CD8-positive, alpha-beta memory T cell (primary cell): ENCODE measurements around the gene MSTO1. TPM values are rescaled to one million over a fixed set of nuclear protein-coding genes. Genes with fewer than 3 reads are reported as not detected.
"Not testable (repeated sequence)": the region's sequence is repeated elsewhere in the genome, so short reads cannot be mapped to it uniquely, and the experiment has no call there.

ENCODE experiments used
- CTCF ChIA-PET: fragments of 350-600 bp; sonication (Branson Sonifier 250); formaldehyde crosslinking; loops from one replicate; lab custom pipeline; 2021; ENCODE audit warnings: antibody characterized with exemption; lab: Charles Lee
- POLR2A ChIA-PET: fragments of 350-600 bp; sonication (Branson Sonifier 250); formaldehyde crosslinking; loops from one replicate; lab custom pipeline; 2021; ENCODE audit warnings: antibody characterized with exemption; lab: Charles Lee
- DNase-seq, 5 donors: peaks; one replicate each; pipeline versions ENCODE4 v3.0.0 to v3.0.0-alpha.2; 2020 to 2022; ENCODE audit warnings: mixed read lengths in 1 of 5
- H3K27ac ChIP-seq: one replicate; pipeline ENCODE4 v1.7.0; 2013; ENCODE audit warnings: low read depth, mild to moderate bottlenecking, low read length, moderate library complexity
- H3K27me3 ChIP-seq: 2 replicates; pipeline ENCODE4 v1.7.0; 2013; ENCODE audit warnings: low read length, mild to moderate bottlenecking; ENCODE audit not compliant: insufficient read depth, poor library complexity, severe bottlenecking
- H3K36me3 ChIP-seq: 2 replicates; pipeline ENCODE4 v1.7.0; 2013; ENCODE audit warnings: mild to moderate bottlenecking, low read length, moderate library complexity; ENCODE audit not compliant: insufficient read depth
- H3K4me1 ChIP-seq: 2 replicates; pipeline ENCODE4 v1.7.0; 2013; ENCODE audit warnings: mild to moderate bottlenecking, low read length, moderate library complexity; ENCODE audit not compliant: insufficient read depth
- H3K4me3 ChIP-seq: 2 replicates; pipeline ENCODE4 v1.7.0; 2013; ENCODE audit warnings: mild to moderate bottlenecking, low read length
- H3K9me3 ChIP-seq: 2 replicates; pipeline ENCODE4 v1.7.0; 2013; ENCODE audit warnings: mild to moderate bottlenecking, low read length
- H3K27ac Mint-ChIP-seq, 8 donors: one replicate each; pipeline ENCODE4 v1.8.0; 2020 to 2021; ENCODE audit warnings: mixed read lengths in 8 of 8, mild to moderate bottlenecking in 6 of 8, inconsistent platforms in 3 of 8, moderate library complexity in 3 of 8
- H3K27me3 Mint-ChIP-seq, 2 donors: one replicate each; pipeline ENCODE4 v1.8.0; 2020 to 2021; ENCODE audit warnings: mixed read lengths in 2 of 2, mild to moderate bottlenecking in 1 of 2, moderate library complexity in 1 of 2
- H3K36me3 Mint-ChIP-seq, 3 donors: one replicate each; pipeline ENCODE4 v1.8.0; 2020 to 2021; ENCODE audit warnings: mixed read lengths in 3 of 3, inconsistent platforms in 1 of 3, mild to moderate bottlenecking in 1 of 3
- H3K4me1 Mint-ChIP-seq, 3 donors: one replicate each; pipeline ENCODE4 v1.8.0; 2020 to 2021; ENCODE audit warnings: mixed read lengths in 3 of 3, inconsistent platforms in 1 of 3, mild to moderate bottlenecking in 1 of 3
- H3K4me3 Mint-ChIP-seq, 7 donors: one replicate each; pipeline ENCODE4 v1.8.0; 2020 to 2021; ENCODE audit warnings: mixed read lengths in 7 of 7, mild to moderate bottlenecking in 6 of 7, moderate library complexity in 4 of 7, inconsistent platforms in 2 of 7
- H3K9me3 Mint-ChIP-seq, 5 donors: one replicate each; pipeline ENCODE4 v1.8.0; 2020 to 2022; ENCODE audit warnings: mixed read lengths in 5 of 5, mild to moderate bottlenecking in 3 of 5, moderate library complexity in 2 of 5, inconsistent platforms in 1 of 5
- polyA plus RNA-seq: library from polyadenylated mRNA; unstranded; fragments of 300-500 nt; fragmentation: Illumina TruSeq; gene quantifications from one replicate; pipeline ENCODE4 v1.2.3, GENCODE V29; 2021
- total RNA-seq, 2 experiments: library from RNA; stranded (reverse); gene quantifications; one replicate each; pipeline ENCODE4 v1.2.3, GENCODE V29; 2021

Gene MSTO1
- total and polyA plus RNA-seq, 3 experiments from 2014 or later: 19.6 to 92.0 (median 82.0) TPM

- peak in 1 of 5 donors; percentile 34 for DNase-seq
- no peak overlapping the region for H3K27ac ChIP-seq
- H3K9me3 Mint-ChIP-seq: no peaks in the 10 kb centered on the region
- POLR2A ChIA-PET: no interaction called here
- H3K27me3 Mint-ChIP-seq: no peaks in the 10 kb centered on the region
- no peaks in the 10 kb centered on the region for H3K36me3 Mint-ChIP-seq
- H3K27ac Mint-ChIP-seq: peak overlapping the region in 5 of 8 donors; percentile 53 to 84 (median 68)
- no peaks in the 10 kb centered on the region for H3K4me1 ChIP-seq
- H3K9me3 ChIP-seq: no peaks in the 10 kb centered on the region
- CTCF ChIA-PET: interaction anchor here (0.7 to 1.8 kb wide), 2 partner anchors 117 to 348 kb away, joined by 3 to 5 read pairs; no protein-coding TSS in a partner anchor
- H3K27me3 ChIP-seq: no peaks in the 10 kb centered on the region
- peaks cover 0 to 9% (median 8%) of the 10 kb centered on the region in 3 donors for H3K4me1 Mint-ChIP-seq
- peak overlapping the region; percentile 2 for H3K4me3 ChIP-seq
- H3K36me3 ChIP-seq: no peaks in the 10 kb centered on the region
- peak overlapping the region; percentile 51 to 81 (median 70) for H3K4me3 Mint-ChIP-seq
Observed at GRCh38 chr1:155598842-155599331, 11.1 kb upstream of the MSTO1 start.

- H3K27ac ChIP-seq, H3K4me3 Mint-ChIP-seq, H3K36me3 Mint-ChIP-seq, H3K36me3 ChIP-seq, H3K27me3 Mint-ChIP-seq, H3K4me3 ChIP-seq, H3K9me3 Mint-ChIP-seq, H3K4me1 Mint-ChIP-seq, DNase-seq, CTCF ChIA-PET, H3K9me3 ChIP-seq, H3K27me3 ChIP-seq, H3K4me1 ChIP-seq, POLR2A ChIA-PET: not testable (repeated sequence)
- peak overlapping the region in 1 of 8 donors; percentile 19 for H3K27ac Mint-ChIP-seq
Observed at GRCh38 chr1:155599828-155600572, 10.0 kb upstream of the MSTO1 start.

GRCh38 chr1:155607708-155608107 is 2.3 kb upstream of the MSTO1 start:
- Histone ChIP-seq H3K4me3 (no peak overlapping the region), H3K27me3 (no peaks in the 10 kb centered on the region), H3K4me1 (peaks cover 4% of the 10 kb centered on the region), H3K27ac (no peak overlapping the region), H3K36me3 (no peaks in the 10 kb centered on the region), H3K9me3 (no peaks in the 10 kb centered on the region)
- peaks cover 5 to 10% (median 8%) of the 10 kb centered on the region in 3 donors for H3K4me1 Mint-ChIP-seq
- no peaks in the 10 kb centered on the region for H3K27me3 Mint-ChIP-seq
- H3K9me3 Mint-ChIP-seq: no peaks in the 10 kb centered on the region
- peaks cover 0 to 11% (median 0%) of the 10 kb centered on the region in 3 donors for H3K36me3 Mint-ChIP-seq
- peak overlapping the region in 4 of 7 donors; percentile 28 to 59 (median 49) for H3K4me3 Mint-ChIP-seq
- no peak for DNase-seq
- CTCF ChIA-PET: interaction anchor here (0.6 to 1.5 kb wide), 2 partner anchors 15 to 414 kb away, joined by 3 read pairs; no protein-coding TSS in a partner anchor
- POLR2A ChIA-PET: no interaction called here
- no peak overlapping the region for H3K27ac Mint-ChIP-seq

- POLR2A ChIA-PET: no interaction called here
- H3K9me3 Mint-ChIP-seq: no peaks in the 10 kb centered on the region
Observed at GRCh38 chr1:155608888-155609225, 1.2 kb upstream of the MSTO1 start.

GRCh38 chr1:155610257-155610647 is 234 bp downstream of the MSTO1 start:
- peak overlapping the region; percentile 94 to 99 (median 96) for H3K4me3 Mint-ChIP-seq
- H3K9me3 ChIP-seq, H3K27me3 Mint-ChIP-seq, POLR2A ChIA-PET, CTCF ChIA-PET, H3K27me3 ChIP-seq, H3K4me1 ChIP-seq, H3K36me3 ChIP-seq, H3K27ac ChIP-seq, DNase-seq, H3K9me3 Mint-ChIP-seq: not testable (repeated sequence)
- peaks cover 5 to 11% (median 10%) of the 10 kb centered on the region in 3 donors for H3K4me1 Mint-ChIP-seq
- H3K27ac Mint-ChIP-seq: peak overlapping the region in 1 of 8 donors; percentile 84
- peak overlapping the region; percentile 87 for H3K4me3 ChIP-seq
- H3K36me3 Mint-ChIP-seq: peaks cover 0 to 25% (median 2%) of the 10 kb centered on the region in 3 donors

More at GRCh38 chr1:155608888-155609225, 1.2 kb upstream of the MSTO1 start:
- no peaks in the 10 kb centered on the region for H3K9me3 ChIP-seq
- H3K27ac Mint-ChIP-seq: peak overlapping the region in 2 of 8 donors; percentile 19 to 46
- H3K4me1 Mint-ChIP-seq: peaks cover 5 to 11% (median 10%) of the 10 kb centered on the region in 3 donors
- no peaks in the 10 kb centered on the region for H3K36me3 ChIP-seq
- peaks cover 0 to 19% (median 0%) of the 10 kb centered on the region in 3 donors for H3K36me3 Mint-ChIP-seq
- H3K27ac ChIP-seq: no peak overlapping the region
- CTCF ChIA-PET: interaction anchor here (1.1 to 1.5 kb wide), 2 partner anchors 17 to 285 kb away, joined by 3 to 4 read pairs; no protein-coding TSS in a partner anchor
- peaks cover 4% of the 10 kb centered on the region for H3K4me1 ChIP-seq
- H3K4me3 ChIP-seq: no peak overlapping the region
- no peaks in the 10 kb centered on the region for H3K27me3 ChIP-seq
- H3K27me3 Mint-ChIP-seq: no peaks in the 10 kb centered on the region
- H3K4me3 Mint-ChIP-seq: peak overlapping the region in 5 of 7 donors; percentile 47 to 69 (median 57)
- DNase-seq: no peak

GRCh38 chr1:155613226-155613625 is 3.2 kb downstream of the MSTO1 start:
- POLR2A ChIA-PET, H3K9me3 ChIP-seq, CTCF ChIA-PET, H3K9me3 Mint-ChIP-seq, H3K27ac ChIP-seq, H3K4me3 ChIP-seq, H3K27me3 Mint-ChIP-seq, H3K36me3 ChIP-seq, H3K4me1 ChIP-seq, H3K27me3 ChIP-seq, DNase-seq: not testable (repeated sequence)
- Mint-ChIP-seq H3K4me1 (peaks cover 5 to 11% (median 10%) of the 10 kb centered on the region in 3 donors), H3K27ac (peak overlapping the region in 1 of 8 donors; percentile 6), H3K36me3 (peaks cover 0 to 27% (median 2%) of the 10 kb centered on the region in 3 donors), H3K4me3 (peak overlapping the region in 1 of 7 donors; percentile 73)

- Mint-ChIP-seq H3K9me3 (no peaks in the 10 kb centered on the region), H3K36me3 (peaks cover 0 to 8% (median 2%) of the 10 kb centered on the region in 3 donors), H3K27me3 (no peaks in the 10 kb centered on the region), H3K4me1 (no peaks in the 10 kb centered on the region), H3K4me3 (no peak overlapping the region), H3K27ac (peak overlapping the region in 1 of 8 donors; percentile 14)
- Histone ChIP-seq H3K4me1 (no peaks in the 10 kb centered on the region), H3K4me3 (no peak overlapping the region), H3K36me3 (no peaks in the 10 kb centered on the region), H3K9me3 (no peaks in the 10 kb centered on the region), H3K27me3 (no peaks in the 10 kb centered on the region), H3K27ac (no peak overlapping the region)
- POLR2A ChIA-PET: interaction anchor here (0.7 kb wide), 1 partner anchor 434 kb away, joined by 10 read pairs; no protein-coding TSS in a partner anchor
- CTCF ChIA-PET: no interaction called here
- DNase-seq: no peak
Observed at GRCh38 chr1:155622191-155622590, 12.2 kb downstream of the MSTO1 start.

- Mint-ChIP-seq H3K27me3 (no peaks in the 10 kb centered on the region), H3K9me3 (no peaks in the 10 kb centered on the region), H3K4me3 (no peak overlapping the region), H3K4me1 (no peaks in the 10 kb centered on the region), H3K27ac (no peak overlapping the region), H3K36me3 (peaks cover 0 to 8% (median 2%) of the 10 kb centered on the region in 3 donors)
- no peak for DNase-seq
- Histone ChIP-seq H3K36me3 (no peaks in the 10 kb centered on the region), H3K27ac (no peak overlapping the region), H3K27me3 (no peaks in the 10 kb centered on the region), H3K4me3 (no peak overlapping the region), H3K9me3 (no peaks in the 10 kb centered on the region), H3K4me1 (no peaks in the 10 kb centered on the region)
- POLR2A ChIA-PET: no interaction called here
- CTCF ChIA-PET: no interaction called here
Observed at GRCh38 chr1:155623357-155623756, 13.3 kb downstream of the MSTO1 start.
